ENCODE data around the gene TRPM4.
"Not testable (repeated sequence)": the region's sequence is repeated elsewhere in the genome, so short reads cannot be mapped to it uniquely, and the experiment has no call there.

TRPM4 gene

GRCh38 chr19:49150106-49150943, 7.3 kb upstream of the TRPM4 start:
- FAIRE-seq, result no peak
- peak; percentile 62 for DNase-seq (ENCODE audit: insufficient read length, low spot score)

GRCh38 chr19:49150944-49151243, 6.7 kb upstream of the TRPM4 start:
- FAIRE-seq, result no peak
- DNase-seq (ENCODE audit: insufficient read length, low spot score), result no peak

GRCh38 chr19:49151267-49152118, 6.1 kb upstream of the TRPM4 start:
- FAIRE-seq (no peak), DNase-seq (ENCODE audit: insufficient read length, low spot score) (no peak)

- FAIRE-seq (no peak), DNase-seq (ENCODE audit: insufficient read length, low spot score) (no peak)
Measured at GRCh38 chr19:49152119-49152550, 5.5 kb upstream of the TRPM4 start.

GRCh38 chr19:49153167-49153809, 4.3 kb upstream of the TRPM4 start:
- DNase-seq (ENCODE audit: insufficient read length, low spot score), result no peak
- FAIRE-seq, result no peak

GRCh38 chr19:49154279-49154678, 3.3 kb upstream of the TRPM4 start:
- no peak for FAIRE-seq

DNA sequence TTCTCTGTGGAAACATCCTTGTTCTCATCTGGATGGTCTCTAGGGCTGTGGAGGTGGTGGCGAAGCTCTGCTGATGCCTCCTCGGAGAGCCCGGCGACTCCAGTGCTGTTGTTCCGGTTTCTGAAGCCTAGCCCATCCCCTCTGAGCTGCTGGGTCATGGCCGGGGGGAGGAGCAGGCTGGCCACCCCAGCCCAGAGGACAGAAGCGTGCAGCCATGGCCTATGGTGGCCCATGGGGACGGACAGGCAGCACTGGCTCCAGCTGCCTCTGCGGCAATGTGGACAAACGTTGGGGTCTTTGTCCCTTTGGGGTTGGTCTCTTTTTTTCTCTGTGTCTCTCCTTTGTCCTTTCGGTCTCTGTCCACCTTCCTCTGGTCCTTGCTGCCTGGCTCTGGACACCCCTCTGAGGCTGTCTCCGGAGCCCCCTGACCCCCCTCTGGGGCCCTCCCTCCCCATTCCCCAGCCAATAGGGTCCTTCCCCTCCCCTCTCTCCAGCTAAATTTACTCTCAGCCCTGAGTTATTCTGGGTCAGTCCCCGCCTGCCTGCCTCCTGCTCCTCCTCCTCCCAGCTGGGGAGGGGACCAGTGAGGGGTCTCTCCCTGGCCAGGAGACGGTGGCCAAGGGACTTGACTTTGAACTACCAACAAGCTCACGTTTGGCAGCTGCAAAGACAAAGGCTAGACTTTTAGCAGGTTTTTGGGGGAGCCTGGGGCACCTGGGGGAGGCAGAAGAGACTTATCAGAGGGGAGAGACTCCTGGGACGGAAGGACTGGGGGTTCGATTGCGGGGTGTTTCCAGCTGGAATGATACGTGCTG, 2.4 kb upstream of the TRPM4 start, which contains the start of gene HRC:
HRC (minus strand) TSS at position 392 of the 815 bp plus-strand sequence; CDS start at position 233, 159 bp downstream.
- DNase-seq (ENCODE audit: insufficient read length, low spot score) (no peak), FAIRE-seq (no peak)

More at GRCh38 chr19:49154279-49154678, 3.3 kb upstream of the TRPM4 start:
- no peak for DNase-seq (ENCODE audit: insufficient read length, low spot score)

- FAIRE-seq, result no peak
- no peak for DNase-seq (ENCODE audit: insufficient read length, low spot score)
Measured at GRCh38 chr19:49155820-49156346, 1.7 kb upstream of the TRPM4 start.

DNA sequence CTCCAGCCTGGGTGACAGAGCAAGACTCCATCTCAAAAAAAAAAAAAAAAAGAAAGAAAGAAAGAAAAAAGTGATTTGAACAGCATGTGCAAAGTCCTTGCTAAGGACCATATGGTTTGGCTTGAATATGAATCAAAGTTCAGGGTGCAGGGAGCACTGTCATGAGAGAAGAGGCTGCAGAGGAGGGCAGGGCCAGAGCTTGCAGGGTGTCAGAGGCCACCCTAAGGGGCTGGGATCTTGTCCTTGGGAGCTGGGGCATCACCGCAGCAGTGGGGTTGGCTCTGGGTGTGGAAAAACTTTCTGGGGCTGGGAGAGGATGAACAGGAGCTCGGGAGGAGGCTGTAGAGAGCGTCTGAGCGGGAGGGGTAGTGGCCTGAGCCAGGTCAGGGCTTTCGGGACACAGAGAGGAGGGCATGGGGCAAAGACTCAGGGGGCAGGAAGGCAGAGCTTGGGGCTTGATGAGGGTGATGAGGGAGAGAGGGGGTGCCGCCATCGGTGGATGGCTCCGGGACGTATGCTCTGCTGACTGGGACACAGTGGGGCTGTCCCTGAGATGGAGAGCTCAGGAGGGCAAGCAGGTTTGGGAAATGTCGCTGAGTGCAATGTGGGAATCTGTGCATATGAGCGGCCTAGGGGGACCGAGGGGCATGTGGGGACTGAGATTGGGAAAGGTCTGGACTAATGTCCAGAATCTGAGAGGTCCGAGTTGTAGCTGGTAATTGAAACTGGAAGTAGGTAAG, 3.0 kb downstream of the TRPM4 start:
- FAIRE-seq (no peak), DNase-seq (ENCODE audit: insufficient read length, low spot score) (no peak)

DNA sequence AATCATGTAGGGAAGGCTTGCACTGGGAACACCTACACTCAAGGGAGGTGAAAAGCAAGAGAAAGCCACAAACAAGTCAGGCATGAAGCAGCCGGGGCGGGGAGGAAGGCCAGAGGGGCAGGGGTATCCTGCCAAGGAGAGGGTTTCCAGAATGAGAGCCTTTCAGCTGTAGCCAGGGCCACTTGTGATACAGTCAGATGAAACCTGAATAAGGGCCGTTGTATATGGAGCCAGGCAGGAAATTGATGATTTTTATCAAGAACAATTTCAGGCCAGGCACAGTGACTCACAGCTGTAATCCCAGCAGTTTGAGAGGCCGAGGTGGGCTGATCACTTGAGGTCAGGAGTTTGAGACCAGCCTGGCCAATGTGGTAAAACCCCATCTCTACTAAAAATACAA, 4.4 kb downstream of the TRPM4 start:
- FAIRE-seq, result no peak

DNA sequence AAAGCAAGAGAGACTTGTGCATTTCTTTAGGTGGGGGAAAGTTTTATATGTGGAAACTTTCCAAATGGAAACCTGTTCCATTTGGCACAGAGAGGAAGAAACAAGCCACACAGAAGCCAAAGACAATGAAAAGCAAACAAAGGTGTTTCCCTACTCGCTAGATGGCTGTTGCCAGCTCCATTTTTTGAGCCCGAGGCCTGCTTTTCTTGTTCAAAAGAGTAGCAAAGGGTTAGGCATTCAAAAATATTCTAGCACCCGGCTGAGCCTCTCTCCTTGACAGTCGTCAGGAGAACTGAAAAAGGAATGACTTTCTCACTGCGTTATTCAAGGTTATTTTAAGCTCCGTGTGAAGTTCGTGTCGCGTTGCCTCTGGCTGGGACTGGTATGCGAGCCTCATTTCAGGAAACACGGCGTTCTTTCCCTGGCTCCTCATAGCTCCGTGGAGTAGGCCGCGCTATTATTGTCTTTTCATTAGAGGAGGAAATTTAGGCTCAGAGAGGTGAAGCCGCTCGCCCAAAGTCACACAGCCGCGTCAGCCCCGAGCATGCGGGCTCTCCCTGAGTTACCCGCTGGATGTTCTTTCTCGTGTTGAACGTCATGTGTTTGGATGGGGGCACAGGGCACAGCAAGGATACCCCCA, 7.6 kb downstream of the TRPM4 start:
- DNase-seq (ENCODE audit: insufficient read length, low spot score) (no peak), FAIRE-seq (no peak)

More for the DNA sequence above, 4.4 kb downstream of the TRPM4 start:
- no peak for DNase-seq (ENCODE audit: insufficient read length, low spot score)

DNA sequence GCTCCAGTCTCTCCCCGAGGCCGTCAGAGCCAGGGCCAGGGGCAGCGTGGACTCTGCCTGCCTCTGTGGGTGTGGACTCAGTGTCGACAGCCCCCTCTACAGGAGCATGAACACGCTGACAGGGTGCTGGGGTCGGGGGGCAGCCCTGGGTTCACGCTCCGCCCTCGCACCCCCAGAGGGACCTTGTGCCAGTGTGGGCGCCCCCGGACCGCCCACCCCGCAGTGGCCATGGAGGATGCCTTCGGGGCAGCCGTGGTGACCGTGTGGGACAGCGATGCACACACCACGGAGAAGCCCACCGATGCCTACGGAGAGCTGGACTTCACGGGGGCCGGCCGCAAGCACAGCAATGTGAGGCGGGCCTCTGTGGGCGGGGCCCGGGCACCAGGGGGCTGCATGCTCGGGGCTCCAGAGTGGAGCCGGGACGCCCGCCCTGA, 8.3 kb downstream of the TRPM4 start:
- FAIRE-seq (no peak), DNase-seq (ENCODE audit: insufficient read length, low spot score) (no peak)

DNA sequence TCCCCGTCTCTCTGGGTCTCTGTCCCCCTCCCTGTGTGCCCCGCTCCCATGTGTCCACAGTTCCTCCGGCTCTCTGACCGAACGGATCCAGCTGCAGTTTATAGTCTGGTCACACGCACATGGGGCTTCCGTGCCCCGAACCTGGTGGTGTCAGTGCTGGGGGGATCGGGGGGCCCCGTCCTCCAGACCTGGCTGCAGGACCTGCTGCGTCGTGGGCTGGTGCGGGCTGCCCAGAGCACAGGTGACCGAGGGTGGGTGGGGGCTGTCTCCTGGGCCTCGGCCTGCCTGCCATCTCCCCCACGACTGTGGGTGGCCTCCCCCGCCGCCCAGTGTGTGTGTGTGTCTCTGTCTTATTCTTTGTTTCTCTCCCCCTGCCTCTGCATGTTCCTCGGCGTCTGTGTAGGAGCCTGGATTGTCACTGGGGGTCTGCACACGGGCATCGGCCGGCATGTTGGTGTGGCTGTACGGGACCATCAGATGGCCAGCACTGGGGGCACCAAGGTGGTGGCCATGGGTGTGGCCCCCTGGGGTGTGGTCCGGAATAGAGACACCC, 10.3 kb downstream of the TRPM4 start:
- FAIRE-seq (no peak), DNase-seq (ENCODE audit: insufficient read length, low spot score) (no peak)

GRCh38 chr19:49168421-49168820, 10.8 kb downstream of the TRPM4 start:
- DNase-seq (ENCODE audit: insufficient read length, low spot score) (no peak), FAIRE-seq (no peak)

DNA sequence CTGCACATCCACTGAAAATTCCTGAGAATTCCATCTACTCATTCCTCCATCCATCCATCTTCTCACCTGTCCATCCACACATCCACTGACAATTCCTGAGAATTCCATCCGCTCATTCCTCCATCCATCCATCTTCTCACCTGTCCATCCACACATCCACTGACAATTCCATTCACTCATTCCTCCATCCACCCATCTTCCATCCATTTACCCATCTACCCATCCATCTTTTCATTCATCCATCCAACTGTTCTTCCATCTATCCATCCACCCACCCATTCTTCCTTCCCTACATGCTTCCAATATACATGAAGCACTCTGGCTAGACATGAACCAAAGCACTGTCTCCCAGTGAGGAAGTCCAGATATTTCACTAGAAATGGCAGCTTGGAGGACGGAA, 15.6 kb downstream of the TRPM4 start:
- FAIRE-seq, result no peak
- no peak for DNase-seq (ENCODE audit: insufficient read length, low spot score)

GRCh38 chr19:49180659-49181058, 23.1 kb downstream of the TRPM4 start:
- DNase-seq (ENCODE audit: insufficient read length, low spot score) (no peak), FAIRE-seq (no peak)

- not testable (repeated sequence) for DNase-seq (ENCODE audit: insufficient read length, low spot score); FAIRE-seq
Measured at GRCh38 chr19:49182010-49182847, 24.6 kb downstream of the TRPM4 start.
